ENCODE results near the gene IBSP.

Gene IBSP, protein sequence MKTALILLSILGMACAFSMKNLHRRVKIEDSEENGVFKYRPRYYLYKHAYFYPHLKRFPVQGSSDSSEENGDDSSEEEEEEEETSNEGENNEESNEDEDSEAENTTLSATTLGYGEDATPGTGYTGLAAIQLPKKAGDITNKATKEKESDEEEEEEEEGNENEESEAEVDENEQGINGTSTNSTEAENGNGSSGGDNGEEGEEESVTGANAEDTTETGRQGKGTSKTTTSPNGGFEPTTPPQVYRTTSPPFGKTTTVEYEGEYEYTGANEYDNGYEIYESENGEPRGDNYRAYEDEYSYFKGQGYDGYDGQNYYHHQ

DNA sequence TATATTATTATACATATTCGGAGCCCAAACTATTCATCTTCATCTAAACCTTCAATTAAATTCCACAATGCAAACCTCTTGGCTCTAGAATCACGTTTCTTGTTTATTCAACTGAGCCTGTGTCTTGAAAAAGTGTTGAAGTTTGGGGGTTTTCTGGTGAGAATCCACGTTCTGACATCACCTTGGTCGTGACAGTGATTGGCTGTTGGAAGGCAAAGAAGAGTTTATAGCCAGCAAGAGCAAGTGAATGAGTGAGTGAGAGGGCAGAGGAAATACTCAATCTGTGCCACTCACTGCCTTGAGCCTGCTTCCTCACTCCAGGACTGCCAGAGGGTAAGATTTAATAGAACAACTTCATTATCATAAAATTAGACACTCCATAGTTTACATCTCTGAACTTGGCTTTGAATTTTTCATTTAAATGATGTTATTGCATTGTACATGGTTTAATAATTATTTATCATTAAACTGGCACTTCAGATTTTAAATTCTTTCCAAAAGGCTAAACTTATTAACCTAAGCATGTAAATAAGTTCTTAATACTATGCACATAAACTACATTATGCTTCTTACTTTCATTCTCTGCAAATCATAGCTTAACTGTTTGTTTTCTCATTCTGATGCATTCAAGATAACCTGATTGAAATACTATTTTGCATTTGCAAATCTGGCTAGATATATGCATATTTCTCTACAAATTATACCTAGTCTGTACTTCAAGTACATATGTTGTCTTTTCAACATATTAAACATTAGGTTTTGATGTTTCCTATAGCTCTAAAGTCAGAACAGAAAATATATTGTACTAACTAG is at the start of gene IBSP:
Gene IBSP (plus strand): TSS at position 254 of the 813 bp plus-strand sequence. CDS start 2,808 bp downstream, outside the sequence.
- no peak for DNase-seq (ENCODE audit: low read depth)

DNA sequence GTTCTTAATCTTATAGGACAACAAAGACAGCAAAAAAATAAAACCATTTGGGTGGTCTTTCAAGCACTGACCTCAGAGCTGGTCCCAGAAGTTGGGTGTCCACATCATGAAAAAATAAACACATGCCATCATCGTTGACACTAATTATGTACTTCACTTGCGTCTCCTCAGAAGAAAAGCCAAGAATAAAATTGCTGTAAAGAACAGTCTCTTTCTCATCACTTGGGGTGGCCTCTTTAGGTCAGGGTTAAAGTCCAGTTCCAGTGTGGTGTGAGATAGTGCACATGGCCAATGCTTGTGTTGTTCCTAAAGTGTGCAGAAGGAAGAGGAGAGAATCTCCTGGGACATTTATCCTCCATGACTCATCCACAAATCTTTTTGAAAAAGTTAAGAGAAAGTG is 49.5 kb upstream of the IBSP start:
- no peak for DNase-seq (ENCODE audit: low read depth)

DNA sequence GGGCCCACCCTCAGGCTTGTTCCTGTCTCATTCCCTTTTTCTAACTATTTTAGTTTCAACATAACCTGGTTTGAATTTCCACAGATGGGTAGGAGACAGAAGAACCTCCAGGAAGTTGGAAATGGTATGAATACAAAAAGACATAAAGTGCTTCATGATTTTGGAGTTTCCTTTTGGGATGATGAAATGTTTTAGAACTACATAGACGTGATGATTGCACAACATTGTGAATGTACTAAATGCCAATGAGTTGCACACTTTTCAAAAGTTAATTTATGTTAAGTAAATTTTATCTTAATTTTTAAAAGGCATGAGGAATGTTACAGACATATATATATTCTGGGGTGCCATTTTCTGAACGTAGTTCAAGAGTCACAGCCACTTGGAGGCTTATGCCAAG is 41.1 kb upstream of the IBSP start:
- DNase-seq (ENCODE audit: low read depth), result no peak

DNA sequence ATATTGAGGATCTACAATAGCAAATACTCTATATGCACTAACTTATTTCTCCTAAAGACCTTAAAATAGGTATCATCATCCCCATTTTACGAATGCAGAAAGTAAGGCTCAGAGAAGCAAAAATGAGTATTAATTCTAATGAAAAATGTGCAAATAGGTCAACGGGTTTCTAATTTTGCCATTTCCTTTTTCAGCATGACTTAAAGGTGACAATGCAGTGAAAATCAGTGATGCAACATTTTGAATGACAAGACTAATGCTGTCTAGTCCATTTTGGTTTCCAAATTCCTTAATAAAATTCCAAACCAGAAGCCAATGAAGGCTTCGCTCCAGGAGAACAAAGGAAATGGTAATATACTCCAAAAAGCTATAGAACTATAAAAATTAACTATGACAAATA is 37.0 kb upstream of the IBSP start:
- DNase-seq (ENCODE audit: low read depth), result no peak

DNA sequence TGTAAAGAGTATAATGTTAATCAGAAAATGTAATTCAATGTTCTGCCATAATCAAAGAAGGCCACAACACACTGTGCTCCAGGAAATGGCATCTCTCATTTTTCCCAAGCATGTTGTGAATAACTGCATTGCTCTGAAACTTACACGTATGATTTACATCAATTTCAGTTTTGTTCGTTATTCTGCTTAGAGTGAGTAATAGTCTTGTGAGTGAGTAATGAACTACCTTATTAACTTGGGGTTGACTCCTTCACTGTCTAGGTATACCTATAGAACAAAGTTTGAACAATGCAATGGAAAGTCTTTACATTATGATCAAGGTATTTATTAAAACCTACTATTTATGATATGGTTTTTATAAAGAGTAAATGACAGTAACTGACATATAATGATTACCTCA is 17.8 kb upstream of the IBSP start:
- no peak for DNase-seq (ENCODE audit: low read depth)

DNA sequence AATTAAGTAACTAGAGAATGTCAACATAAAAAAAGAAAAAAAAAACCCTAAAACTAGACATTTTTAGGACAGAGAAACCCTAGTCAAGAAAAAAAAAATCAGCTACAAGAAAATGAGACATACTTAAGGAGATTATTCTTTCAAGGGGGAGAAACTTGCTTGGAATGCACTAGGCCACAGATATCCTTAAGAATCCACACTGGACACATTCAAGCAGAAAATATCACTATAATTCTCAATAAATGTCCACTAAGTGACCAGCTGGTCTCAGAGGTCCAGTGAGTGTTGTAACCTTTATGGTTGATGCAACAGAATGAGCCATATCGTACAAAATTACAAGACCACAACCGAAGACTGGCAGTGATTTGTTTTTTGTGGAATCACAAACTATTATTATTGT is 15.6 kb upstream of the IBSP start:
- no peak for DNase-seq (ENCODE audit: low read depth)

DNA sequence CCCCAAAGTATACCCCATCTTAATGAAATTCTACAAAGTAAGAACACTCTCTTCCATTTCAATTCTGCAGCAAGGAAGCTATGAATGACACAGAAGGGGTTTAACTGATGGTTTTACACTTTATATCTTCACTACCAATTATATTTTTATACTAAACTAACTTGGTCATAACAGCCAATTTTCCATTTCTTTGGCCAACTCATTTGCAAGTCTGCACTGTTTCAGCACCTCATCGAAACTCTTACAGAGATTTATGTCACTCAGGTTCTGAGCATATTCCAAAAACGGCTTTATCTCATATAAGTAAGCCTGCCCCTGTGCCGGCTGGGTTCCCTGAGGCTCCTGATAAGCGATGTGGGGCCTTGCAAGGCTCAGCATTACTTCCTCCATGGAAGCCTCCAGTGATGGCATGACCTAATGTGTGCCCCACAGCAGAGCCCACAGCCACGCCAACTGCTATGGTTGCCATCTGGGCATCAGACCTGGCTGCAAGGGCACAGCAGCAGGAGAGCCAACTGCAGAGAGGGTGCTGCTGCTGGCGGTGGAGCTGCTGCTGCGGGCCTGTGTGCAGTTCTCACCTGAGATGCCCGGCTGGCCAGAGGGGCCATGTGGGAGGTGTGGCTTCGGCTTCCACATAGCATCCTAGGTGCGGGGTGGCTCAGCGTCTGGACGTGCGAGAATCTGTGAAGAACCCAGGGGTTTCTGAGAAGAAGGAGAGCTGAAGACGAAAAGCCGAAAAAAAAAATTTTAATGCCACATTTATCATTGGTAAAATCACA is 13.4 kb upstream of the IBSP start:
- no peak for DNase-seq (ENCODE audit: low read depth)

DNA sequence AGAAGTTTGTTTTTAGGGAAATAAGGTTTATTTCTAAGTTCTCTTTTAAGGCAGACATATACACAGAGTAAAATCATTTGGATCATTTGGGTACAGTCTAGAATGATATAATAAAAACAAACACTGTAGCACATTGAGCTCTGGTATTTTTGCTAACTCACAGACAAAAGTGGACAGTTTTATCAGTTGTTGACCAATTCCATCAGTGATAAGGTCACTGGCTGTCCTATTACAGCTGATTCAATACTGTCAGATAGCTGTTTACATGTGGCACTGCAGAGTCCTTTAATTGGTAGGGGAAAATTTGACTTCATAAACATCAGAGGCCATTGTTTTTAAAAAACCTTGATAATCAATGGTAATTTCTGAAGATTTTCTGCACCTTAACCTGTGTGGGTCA is 3.5 kb downstream of the IBSP start:
- no peak for DNase-seq (ENCODE audit: low read depth)

DNA sequence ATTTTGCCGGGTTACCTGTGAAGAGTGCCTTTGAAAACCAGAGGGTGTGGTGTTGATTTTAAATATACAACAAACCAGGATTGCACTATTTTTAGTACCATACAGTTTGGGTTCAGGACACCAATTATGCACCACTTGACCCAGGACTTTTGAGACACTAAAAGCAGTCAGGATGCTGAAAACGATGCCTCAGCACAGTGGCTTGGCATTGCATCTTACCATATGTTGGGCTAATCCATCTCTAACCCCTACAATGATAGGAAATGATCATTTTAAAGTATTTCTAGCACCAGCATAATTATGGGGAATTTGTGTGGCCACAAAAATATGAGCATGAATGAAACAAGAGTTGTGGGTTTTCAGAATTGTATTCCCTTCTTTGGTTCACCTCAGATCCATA is 4.1 kb downstream of the IBSP start:
- no peak for DNase-seq (ENCODE audit: low read depth)

DNA sequence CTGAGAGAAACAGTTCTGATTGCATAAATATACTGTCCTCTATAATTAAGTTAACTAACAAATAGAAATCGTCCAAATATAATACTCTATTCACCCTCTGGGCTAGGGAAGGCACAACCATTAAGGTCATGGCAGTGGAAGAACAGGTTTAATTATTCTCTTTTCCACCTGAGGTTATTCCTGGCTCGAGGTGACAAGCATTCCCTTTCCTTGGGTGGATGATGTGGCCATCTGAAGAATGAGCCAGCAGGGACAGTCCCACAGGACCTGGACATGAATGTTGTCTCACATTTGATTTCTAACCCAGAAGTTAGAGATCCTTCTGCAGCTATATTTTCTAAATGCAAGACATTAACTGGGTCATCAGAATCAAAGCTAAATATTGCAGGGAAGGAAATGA is 5.5 kb downstream of the IBSP start:
- DNase-seq (ENCODE audit: low read depth), result no peak

DNA sequence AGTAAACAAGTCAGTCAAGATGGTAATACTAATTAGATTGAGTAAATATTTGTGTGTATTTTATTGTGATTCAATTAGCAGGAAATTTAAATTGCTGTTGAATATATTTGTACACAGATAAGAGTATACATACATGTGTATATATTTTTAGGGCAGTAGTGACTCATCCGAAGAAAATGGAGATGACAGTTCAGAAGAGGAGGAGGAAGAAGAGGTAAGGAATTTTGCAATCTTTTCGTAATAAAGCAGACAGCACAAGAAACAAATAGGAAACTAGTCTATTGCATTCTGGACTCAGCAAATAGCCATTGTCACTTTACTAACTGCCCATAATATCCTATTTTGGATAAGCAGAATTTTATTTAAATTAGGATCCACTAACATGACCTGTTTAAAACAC is 6.6 kb downstream of the IBSP start:
- DNase-seq (ENCODE audit: low read depth), result no peak

DNA sequence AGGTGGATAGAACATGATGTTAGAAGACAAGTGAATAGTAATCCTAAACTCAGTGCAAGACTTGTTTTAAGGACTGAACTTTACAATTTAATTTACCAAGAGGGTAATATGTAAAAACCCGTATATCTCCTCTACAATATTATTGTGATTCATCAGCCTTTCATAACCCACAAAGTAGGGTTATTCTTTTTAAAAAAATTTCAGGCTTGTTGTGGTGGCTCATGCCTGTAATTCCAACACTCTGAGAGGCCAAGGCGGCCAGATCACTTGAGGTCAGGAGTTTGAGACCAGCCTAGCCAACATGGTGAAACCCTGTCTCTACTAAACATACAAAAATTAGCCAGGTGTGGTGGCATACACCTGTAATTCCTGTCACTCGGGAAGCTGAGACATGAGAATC is 7.2 kb downstream of the IBSP start:
- no peak for DNase-seq (ENCODE audit: low read depth)

DNA sequence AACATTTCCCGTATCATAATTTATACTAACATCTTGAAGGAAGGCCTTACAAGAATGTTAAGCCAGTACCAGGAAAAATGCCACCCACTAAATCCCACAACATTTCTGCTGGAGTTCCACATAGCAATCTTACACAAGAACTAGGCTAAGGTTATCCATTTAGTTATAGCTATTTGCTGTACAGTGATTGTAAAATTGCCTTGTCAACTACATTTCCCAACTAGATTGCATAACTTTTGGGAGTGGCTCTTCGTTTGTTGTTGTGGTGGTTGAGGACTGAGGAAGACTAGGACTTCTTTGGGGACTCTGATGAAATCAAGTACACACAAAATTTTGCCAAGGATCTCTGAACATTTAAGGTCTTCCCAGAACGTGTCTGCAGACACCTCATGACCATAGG is 8.0 kb downstream of the IBSP start:
- peak; percentile 6 for DNase-seq (ENCODE audit: low read depth)

DNA sequence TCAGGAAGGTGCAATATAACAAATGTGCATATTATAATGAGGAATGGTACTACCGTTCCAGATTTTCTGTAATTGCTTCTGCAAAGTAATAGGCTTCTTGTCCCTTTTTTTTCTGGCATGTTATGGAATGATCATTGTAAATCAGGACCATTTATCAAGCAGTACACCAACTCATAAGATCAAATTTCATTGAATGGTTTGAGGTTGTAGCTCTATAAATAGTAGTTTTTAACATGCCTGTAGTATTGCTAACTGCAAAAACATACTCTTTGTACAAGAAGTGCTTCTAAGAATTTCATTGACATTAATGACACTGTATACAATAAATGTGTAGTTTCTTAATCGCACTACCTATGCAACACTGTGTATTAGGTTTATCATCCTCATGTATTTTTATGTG is 12.6 kb downstream of the IBSP start:
- no peak for DNase-seq (ENCODE audit: low read depth)

DNA sequence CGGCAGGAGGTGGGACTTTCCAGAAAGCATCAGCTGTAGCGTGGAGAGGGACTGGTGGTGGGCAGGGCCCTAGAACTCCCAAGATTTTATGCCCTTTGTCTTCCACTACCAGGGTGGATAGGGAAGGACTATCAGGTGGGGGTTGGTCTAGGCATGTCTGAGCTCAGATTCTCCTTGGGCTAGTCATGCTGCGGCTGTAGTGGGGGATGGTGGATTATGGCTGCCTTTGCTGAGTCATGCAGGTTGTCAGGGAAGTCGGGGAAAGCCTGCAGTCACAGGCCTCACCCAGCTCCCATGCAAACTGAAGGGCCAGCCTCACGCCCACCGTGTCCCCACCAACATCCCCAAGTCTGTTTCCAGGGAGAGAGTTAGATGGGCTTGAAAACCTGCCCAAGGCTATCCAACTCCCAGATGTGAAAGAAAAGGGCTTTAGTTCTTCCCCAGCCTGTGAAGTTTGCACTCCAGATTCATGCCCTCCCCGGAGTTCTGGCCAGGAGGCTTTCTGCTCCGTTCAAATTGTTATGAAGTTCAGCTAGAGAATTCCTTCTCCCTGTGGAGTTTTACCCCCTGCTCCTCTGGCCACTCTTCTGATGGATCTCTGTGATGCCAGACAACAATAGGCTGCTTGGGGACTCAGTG is 20.0 kb downstream of the IBSP start:
- DNase-seq (ENCODE audit: low read depth), result no peak

DNA sequence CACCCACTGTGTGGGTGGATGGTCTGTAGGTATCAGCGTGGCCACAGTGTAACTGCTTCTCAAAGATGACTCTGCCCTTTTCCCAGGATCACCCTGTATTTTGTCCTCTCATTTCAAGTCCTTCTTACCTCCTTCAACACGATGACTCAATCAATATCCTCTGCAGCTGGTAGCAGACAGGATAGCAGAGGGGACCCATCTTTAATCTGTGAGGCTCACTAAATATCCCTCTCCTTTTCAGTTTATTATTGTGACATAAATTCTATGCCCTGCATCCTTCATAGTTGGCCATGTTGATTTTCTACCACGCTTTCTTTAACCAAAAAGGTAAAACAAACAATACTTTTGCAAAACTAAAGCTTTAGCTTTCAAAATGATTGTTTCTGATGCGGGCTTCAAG is 23.8 kb downstream of the IBSP start:
- DNase-seq (ENCODE audit: low read depth), result no peak

DNA sequence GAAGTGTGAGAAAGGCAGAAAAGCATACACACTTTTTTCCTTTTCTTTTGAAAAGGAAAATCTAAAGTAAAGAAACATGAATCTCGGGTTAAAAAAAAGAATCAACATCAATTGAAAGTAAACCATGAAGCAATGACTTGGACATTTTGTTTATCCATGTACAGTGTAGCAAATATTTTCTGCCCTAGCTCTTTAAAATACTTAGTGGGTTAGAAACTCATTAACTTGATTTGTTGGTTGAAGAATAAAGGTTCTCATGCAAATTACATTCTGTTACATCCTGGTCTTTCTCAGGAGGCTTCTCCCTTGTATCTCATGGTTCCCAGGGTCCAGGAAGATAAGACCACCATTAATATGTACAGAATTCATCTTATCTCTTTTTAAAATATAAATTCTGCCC is 24.4 kb downstream of the IBSP start:
- no peak for DNase-seq (ENCODE audit: low read depth)

DNA sequence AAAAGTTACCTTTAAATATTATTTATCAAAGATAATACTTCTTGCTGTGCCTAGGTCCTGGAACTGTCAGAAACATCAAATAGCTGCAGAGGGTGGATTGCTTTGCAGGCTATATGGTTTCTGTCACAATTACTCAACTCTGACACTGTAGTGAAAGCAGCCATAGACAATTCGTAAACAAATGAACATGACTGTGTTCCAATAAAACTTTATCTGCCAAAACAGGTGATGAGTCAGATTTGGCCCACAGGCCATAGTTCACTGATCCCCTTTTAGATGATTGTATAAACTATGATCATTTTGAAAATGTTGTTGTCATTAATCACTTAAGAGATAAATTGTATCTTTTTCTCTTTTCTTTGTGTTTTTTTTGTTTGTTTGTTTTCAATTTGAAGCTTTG is 25.0 kb downstream of the IBSP start:
- DNase-seq (ENCODE audit: low read depth), result no peak

DNA sequence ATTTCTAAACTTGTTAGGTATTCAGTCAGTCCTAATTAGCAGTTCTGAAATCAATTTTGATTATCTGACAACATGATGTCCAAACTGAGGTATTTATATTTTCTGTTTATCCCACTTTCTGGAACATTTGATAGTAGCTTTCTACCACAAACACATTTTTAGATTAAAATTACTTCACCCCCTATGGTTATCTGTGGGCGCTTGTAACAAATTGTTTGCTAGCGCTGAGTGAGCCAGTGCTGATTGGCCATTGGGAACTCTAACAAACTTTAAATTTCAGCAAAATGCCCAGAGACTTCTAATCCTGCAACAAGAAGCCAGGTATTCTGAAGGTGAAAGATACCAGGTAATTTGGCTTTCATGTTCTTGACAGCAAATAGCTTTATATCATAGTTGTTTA is 33.3 kb downstream of the IBSP start, which contains the start of gene MEPE:
Gene MEPE (plus strand): TSS at position 301 of the 400 bp plus-strand sequence. CDS start 1,746 bp downstream, outside the sequence.
- DNase-seq (ENCODE audit: low read depth), result no peak

DNA sequence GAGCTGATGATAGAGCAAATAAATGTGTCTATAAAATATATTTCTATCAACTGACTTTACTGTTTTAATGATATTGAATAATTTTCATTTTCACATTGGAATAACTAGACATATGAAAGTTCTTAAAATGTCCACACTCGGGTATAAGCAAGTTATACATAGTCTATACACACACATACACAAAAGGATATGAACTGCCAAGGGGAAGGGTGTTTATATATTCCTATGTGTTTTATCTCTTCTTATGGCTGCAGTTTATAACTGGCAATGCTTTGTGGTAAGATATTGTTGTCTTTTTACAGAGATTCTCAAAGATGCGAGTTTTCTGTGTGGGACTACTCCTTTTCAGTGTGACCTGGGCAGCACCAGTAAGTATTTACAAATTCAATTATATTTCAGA is 35.0 kb downstream of the IBSP start:
- DNase-seq (ENCODE audit: low read depth), result no peak

DNA sequence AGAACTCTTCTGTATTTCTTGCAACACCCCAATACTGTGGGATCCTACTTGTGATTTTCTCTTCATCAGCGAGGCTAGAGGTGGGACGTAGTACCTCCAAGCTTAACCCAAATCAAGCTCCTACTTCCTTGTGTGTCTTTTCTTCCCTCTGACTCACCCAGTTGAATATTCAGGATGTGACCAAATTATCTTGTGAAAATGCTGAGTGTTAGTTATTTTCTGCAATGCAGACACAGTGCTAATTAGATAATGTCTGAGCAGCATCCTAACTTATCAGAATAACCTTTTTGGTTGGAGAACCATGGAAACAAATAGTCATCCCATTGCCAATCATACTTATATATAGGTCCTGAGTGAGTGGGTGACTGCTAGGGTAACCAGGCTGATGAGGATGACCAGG is 35.8 kb downstream of the IBSP start:
- DNase-seq (ENCODE audit: low read depth), result no peak

DNA sequence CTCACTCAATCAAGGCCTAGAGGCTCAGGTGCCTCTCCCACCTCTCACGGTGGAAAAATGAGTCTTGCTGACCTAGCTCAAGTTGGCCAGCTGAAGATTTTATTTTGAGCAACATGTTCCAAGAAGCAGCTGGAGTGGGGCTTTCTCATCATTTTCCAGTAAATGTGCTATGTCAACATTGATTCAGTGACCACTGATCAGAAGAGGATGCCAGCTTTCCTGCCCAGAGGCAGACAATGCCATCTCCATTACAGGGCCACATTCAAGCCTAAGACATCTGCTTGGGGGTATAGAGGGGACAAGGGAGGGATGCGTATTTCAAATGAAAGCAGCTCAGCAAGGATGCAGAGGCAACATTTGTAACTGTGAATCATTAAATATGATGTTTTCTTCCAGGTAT is 36.4 kb downstream of the IBSP start:
- no peak for DNase-seq (ENCODE audit: low read depth)
